ENCODE results near the gene ZPR1.

ZPR1 gene

DNA sequence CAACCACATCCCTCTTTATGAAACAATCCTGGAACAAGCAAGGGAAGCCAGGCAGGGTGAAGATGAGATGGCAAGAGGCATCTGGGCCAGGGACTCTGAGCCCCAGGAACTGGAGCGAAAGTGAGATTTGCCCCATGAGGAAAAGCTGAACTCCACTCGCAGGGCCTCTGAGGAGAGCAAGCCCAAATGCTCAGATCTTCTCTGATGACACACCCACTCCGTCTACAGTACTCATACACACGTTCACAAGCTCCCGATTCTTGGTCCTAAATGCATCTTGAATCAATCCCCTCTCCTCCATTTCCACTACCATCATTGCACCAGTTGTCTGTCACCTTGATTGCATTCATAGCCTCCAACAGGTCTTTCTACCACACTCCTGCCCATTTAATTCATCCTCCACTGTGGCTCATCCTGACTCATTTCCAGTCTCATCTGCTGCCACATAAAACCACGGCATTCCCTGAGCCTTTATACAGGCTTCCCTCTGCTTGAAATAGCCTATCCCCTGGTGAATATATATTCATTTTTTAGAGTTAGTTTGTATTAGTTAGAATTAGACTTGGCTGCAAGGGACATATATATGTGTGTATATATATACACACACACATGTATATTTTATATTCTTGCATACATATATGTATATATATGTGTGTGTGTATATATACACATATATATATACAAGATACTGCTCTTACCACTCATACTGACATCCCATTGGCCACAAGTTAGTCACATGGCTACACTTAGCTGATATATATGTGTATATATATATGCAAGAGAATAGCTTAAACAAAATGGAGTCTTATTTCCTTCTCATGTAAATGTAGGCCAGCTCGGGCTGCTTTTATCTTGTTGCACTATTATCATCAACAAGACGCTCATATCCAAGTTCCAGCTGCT, 5.3 kb upstream of the ZPR1 start:
- no peak for DNase-seq (ENCODE audit: low read depth, low spot score)

DNA sequence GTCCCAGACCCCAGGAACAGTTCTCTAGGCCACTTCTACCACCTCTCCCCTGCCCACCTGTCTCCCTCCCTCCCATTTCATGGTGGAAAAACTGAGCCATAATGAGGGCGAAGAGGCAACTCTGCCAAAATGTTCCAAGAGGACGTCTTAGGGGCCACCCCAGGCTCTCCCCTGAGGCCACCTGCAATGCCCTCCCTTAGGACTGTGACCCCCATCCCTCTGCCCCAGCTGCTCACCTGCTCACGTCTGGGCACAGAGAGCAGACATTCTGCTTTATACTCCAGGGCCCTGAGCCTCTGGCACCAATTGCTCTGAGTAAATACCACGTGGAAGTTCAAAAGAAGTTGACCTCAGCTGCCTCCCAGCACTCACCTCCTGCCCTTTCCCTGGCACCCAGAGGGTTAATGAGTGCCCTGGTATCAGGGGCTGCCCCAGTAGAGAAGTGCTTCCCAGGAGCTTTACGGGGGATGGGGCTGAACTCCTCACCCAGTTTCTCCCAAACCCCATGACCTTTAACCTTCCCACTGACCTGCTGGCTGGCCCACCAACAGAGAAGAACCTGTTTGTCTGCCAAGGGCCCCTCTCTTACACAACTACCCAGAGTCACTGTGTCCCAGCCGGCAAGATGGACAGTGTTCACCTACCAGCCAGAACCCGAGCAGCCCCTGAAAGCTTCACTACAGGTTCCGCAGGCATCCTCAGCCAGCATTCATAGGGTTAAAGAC, 4.5 kb upstream of the ZPR1 start:
- DNase-seq (ENCODE audit: low read depth, low spot score), result no peak

DNA sequence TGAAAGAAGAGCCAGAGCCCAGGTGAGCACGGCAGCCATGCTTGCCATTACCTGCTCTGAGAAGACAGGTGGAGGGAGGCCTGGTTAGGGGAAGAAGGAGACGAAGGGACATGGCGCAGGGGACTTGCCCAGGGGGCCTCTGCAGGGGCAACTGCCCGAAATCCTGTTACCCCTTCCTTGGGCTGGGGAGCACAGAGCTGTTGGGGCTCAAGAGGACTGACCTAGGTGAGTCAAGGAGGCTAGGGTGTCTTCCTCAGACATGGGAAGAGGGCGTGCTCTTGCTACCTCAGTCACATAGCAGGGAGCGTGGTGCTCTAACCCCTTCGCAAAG, 4.0 kb upstream of the ZPR1 start, which contains the start of gene APOA5:
TSS of gene APOA5 (minus strand) at position 67 of the 331 bp plus-strand sequence. CDS start at position 48, 19 bp downstream.
- no peak for DNase-seq (ENCODE audit: low read depth, low spot score)

DNA sequence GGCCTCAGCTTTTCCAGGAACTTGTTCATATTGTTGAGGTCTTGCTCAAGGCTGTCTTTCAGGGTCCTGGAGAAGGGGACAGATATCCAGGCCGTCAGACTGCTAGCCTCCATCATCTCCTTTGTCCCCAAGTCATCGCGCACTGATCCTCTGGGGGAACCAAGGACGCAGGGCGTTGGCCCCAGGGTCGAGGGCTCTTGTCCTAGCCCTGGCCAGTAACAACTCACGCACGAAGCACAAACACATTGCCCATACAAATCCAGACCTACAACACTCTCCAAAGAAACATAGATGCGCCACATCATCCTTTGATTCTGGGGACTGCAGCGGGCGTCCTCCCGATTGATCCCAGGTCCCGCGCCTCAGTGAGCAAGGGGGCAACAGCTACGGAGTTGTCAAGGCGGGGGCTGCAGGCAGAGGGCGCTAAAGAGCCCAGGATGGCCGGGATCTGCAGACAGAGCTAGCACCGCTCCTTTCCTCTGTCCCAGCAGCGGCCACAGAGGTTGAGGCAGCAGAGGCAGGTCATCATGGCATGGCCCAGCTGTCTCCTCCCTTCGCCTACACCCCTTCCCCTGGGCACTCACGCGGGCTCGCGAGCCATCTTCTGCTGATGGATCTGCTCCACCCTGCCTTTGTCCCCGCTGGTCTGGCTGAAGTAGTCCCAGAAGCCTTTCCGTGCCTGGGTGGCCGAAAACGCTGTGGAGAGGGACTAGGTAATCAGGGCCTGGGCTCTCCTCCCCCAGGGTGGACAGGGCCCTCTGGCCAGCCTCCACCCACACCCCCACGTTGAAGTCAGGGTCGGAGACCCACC, 3.4 kb upstream of the ZPR1 start:
- DNase-seq (ENCODE audit: low read depth, low spot score), result no peak

DNA sequence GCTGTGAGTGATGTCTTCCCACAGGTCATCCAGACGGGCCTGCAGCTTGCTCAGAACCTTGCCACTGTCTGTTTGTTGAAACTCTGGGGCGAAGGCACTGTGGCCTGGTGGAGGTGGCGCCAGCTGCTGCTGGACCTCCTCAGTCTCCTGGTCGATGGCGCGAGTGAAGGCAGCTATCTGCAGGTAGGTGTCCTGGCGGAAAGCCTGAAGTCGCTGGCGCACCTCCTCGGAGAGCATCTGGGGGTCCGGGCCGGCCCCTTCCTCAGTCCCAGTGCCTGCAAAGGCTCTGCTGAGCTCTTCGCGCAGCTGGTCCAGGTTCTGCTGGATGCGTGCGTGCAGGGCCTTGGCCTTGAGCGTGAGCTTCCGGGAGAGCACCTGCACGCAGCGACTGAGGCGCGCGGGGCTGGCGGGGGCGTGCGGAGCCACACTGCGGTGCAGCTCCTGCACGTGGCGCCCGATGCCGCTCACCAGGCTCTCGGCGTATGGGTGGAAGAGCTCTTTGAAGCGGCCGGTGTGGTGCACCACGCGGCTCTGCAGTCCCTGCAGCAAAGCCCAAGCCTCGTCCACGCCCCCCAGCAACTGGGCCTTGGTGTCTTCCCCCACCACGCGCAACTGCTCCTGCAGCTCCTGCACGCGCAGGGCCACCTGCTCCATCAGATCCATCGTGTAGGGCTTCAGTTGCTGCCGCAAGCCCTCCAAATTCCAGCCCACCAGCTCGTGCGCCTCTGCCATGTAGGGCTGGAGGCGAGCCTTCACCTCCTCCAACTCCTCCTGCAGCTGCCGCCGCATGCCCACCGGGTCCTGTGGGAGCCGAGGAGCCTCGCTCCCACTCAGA, 2.6 kb upstream of the ZPR1 start:
- DNase-seq (ENCODE audit: low read depth, low spot score), result no peak

DNA sequence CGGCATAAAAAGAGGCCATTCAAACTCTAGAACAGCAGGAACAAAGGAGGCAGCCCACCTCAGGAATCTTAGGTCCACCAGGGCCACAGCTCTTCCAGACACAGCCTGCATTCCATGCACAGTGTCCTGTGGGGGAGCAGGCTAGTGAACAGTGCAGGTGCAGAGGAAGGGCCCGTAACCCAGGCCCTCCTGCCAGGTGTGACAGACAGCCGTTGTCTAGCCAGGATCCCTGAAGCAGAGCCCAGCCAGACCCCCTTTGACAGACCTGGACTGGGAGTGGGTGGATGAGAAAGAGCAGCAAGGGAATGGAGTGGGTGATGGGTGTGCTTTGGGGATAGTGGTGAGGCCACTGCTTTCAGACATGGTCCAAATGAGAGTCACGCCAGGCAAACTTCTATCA, 1.2 kb upstream of the ZPR1 start:
- no peak for DNase-seq (ENCODE audit: low read depth, low spot score)

DNA sequence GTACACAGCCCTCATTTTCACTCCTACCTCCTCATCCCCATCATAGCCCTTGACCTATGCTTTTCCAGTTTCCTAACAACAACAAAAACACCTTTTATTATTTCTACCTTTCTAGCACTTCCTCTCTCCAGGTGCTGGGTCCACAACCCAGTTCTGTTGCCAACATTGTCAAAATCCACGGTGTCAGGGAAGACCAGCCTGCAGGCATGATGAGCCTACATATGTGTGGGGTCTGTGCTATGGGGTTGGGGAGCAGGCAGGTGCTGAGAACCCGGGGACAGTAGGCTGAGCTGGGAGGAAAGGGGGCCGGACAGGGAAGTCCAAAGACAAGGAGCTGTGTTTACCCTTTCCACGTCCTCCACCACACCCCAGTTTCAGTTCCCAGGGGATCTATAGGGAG, 711 bp upstream of the ZPR1 start:
- DNase-seq (ENCODE audit: low read depth, low spot score), result no peak

DNA sequence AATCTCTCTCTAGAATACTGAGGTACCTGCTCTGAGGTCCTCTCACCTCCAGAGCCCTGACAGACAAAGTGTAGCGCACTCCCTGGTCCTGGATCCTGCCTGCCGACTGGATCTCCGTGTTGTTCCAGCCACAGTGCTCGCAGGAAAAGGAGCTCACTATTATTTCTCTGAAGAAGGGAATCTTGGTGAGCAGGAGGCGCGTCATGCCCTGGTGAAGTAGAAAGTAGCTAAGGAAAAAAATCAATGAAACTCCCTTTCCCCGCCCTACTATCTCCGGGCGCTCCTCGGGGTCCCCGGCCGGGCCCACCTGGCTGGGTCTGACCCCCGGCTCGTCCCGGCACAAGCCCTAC, 412 bp downstream of the ZPR1 start:
- no peak for DNase-seq (ENCODE audit: low read depth, low spot score)

DNA sequence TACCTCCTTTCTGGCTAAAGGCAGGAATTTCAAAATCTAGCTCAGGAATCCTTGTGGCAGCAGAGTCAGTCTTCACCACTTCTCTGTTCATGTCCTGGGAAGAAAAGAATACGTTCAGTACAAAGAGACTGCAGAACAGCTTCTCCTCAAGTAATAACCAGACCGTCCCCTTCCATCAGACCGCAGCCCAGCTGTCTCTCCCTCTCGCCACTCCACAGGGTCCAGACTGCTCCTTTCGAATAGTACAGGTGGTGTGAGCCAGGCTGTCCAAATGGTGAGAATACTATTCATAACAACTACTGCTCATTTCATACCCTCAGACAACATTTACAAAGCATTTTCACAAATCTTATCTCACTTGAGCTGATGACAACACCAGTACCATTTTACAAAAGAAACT, 857 bp downstream of the ZPR1 start:
- no peak for DNase-seq (ENCODE audit: low read depth, low spot score)

DNA sequence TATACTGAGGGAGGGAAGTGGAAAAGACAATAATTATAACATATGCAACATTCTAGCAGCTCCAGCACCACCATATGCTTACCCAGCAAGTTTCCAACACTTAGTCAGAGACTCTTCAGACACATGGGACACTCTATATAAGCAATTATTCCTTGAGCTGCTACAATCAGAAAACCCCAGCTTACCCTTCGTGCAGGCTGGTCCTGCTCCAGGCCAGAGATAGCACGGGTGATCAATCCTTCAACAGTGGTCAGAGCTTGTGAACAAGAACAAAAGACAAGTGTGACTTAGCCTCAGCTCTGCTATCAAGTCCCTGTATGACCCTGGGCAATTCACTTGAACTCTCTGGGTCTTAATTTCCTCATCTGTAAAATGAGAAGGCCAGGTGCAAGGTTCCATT, 1.5 kb downstream of the ZPR1 start:
- DNase-seq (ENCODE audit: low read depth, low spot score), result no peak

DNA sequence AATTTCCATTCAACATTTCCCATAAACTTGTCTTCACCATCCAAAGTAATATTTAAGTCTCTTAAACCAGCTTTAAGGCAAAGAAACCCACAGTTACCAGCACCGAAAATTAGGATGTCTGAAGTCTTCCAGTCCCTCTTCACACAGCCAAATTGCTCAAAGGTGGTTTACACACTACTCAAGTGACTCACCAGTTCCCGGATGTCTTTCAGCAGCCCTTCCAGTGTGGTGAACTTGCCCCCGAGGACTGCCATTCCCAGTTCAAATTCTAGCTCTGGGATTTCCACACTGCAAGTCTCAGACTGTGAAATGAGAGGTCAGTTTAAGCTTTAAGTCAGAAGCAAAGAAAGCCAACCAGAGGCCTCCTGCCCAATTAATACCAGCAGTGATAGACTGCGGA, 5.1 kb downstream of the ZPR1 start:
- DNase-seq (ENCODE audit: low read depth, low spot score), result no peak

DNA sequence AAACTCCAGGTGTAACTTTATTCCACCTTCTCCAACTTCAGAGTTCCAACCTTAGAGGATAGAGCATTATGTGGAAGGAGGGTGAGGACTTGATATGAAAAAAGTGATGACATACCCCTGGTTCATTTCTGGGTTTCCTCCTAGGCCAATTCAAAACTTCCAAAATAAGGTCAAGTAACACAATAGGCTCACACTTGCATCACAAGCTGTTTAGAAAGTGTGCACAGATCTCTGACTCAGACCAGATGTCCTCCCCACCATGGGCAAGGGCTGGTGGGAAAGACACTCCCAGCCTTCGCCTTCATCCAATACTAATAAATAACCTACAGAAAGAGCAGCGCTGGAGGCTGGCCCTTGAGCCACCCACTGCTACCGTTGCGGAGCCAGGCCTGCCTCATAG, 9.3 kb downstream of the ZPR1 start:
- no peak for DNase-seq (ENCODE audit: low read depth, low spot score)

DNA sequence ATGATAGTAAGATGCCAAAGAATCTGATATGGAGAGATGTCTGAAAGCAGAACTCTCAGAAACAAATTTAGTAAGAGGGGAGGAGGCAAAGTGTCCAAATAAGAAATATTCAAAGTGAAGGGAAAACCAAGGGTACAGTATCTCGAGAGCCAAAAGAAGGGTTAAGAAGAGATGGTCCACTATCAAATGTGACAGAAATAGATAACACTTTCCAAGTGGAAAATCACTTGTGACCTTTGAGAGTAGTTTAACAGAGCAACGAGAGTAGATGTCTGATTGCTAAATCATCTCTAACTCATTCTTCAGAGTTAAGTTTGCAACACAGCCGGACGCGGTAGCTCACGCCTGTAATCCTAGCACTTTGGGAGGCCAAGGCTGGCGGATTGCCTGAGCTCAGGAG, 10.8 kb downstream of the ZPR1 start:
- no peak for DNase-seq (ENCODE audit: low read depth, low spot score)

DNA sequence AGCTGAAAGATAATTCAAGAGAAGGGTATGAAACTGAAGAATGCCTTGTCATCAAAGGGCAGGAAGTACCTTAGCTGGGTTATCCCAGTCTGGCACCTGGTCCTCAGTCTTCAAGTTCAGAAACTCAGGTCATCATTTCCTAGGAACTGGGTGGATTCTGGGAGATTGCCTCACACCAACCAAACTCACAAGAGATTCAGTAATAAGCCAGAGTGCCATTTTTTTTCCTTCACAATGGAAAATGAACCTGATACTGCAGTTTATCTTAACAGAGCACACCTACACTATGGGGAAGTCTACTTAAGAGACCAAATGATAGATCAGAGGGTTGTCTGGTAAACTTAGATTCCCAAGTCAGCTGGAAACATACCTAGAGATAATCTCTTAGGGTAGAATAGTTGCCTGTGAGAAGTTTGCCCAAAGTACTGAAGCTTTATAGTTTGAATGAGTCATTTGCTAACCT, 11.3 kb downstream of the ZPR1 start:
- DNase-seq (ENCODE audit: low read depth, low spot score), result no peak

DNA sequence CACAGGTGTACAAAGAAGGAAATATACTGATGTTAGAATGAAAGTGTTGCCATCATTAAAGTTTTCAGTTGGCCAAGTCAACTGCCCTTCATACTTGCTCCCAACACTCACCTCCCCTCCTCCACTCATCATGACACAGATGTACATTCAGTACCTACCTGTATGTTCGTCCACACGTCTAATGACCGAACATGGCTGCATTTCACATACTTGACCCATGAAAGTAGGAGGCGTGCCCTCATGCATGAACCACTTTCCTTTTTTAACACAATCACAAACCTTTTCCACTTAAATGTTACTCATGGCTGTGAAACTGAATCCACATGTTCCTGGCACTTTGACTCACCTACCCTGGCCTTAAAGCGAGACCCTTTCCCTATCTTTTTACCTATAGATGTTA, 11.8 kb downstream of the ZPR1 start:
- DNase-seq (ENCODE audit: low read depth, low spot score), result no peak

DNA sequence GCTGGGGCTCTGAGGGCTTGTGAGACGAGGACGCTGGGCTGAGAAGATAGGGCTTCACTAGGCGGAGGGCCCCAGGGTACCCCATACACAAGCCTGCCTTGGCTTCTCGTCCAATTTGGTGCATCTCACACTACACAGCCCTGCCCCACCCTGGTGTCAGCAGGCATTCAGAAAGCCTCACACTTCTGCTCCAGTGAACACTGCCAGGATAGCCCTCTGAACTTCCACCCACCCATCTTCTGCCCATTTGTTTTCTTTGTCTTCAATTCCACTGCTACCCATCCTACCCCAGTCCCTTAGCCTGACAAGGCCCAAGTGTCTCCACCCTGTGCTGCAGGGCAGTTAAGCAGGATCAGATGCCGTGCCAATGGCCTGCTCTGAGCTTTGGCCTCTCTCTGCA, 13.2 kb downstream of the ZPR1 start:
- no peak for DNase-seq (ENCODE audit: low read depth, low spot score)

DNA sequence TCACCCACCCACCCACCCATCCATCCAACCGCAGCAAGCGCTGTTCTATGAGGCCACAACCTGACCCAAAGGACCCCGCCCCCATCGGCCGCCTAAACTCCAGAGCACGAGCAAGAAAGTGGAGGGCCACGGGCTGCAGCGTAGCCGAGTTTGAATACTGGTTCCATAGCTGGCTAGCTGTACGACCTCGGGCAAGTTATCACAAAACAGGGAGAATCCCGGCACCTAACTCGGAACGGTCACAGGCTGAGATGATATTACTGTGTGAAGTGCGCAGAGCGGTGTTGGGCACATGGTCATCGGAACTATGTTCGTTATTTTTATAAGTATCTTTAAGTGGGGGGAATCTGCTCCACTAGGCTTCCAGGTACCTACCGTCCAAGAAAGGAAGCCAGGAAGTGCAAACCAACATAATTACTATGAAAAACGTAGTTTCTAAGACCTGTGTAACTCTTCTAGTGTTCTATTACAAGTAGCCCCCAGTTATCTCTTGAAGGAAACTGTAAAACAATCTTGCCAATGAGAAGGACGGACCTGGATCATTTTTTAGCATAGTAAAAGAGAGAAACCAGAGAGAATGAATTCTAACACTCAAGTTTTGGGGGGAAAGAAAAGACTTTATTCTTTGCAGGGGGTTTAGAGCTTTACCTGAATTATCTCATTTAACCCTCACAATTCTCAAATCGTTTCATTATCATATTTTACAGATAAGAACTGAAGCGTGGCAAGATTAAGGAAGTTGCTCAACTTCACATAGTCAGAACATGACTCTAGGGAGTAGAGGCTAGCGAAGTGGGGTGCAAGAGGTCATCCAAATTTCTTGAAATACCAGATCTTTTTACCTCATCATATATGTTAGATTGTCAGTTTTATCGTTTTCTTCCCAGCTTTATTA, 14.4 kb downstream of the ZPR1 start:
- no peak for DNase-seq (ENCODE audit: low read depth, low spot score)

DNA sequence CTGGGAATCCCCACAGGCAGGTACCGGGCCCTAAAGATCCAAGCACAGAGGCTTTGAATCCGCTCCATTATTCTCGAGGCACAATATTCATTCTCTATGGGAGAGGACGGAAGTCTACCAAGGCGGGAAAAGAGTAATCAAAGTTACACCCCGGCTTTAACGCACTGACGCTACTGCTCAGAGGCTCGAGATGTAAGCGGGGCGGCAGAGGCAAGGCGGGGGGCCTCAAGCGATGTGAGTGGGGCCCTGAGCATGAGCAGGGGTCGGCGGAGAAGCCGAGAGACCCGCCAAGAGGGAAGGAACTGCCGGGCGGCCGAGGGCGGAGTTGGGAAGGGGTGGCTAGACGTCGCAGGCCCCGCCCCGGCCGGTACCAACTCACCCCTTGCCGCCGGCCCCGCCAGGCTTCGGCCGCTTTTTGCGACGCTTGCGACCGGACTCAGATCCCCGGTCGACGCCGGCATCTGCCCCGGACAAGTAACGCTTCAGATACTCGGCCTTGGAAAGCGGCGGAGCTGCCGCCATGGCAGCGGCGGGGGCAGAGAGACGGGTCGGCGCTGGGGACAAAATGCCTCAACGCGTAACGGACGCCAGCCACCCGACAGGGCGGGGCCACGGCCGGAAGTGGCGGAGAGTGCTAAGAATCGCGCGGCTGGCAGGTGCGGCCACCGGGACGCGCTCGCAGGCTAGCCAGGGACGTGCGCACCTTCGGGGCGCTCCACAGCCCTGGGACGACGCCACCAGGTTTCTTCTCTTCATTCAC, 15.2 kb downstream of the ZPR1 start, which contains the start of gene BUD13:
TSS of gene BUD13 (minus strand) at position 545 of the 760 bp plus-strand sequence. CDS start at position 522, 23 bp downstream.
- peak; percentile 43 for DNase-seq (ENCODE audit: low read depth, low spot score)

DNA sequence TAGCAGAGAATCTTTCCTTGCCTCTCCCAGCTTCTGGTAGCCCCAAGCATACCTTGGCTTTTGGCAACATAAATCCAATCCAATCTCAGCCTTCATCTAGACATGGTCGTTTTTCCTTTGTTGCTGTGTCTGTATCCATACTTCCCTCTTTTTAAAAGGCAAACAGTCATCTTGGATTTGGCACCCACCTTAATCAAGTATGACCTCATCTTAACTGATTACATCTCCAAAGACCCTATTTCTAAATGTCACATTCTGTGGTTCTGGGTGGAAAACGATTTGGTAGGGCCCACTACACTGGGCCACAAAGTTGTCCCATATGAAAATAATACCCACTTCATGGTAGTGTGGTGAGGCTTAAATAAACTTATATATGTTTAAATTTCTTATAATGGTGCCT, 15.9 kb downstream of the ZPR1 start:
- no peak for DNase-seq (ENCODE audit: low read depth, low spot score)

Data from brain pericyte (primary cell).